ENCODE measurements around the gene FAM221B.

Gene FAM221B

GRCh38 chr9:35845824-35846771 lies 17.6 kb upstream of the FAM221B start:
- no peak for DNase-seq

- DNase-seq = no peak
Observed at GRCh38 chr9:35844628-35845270, 16.2 kb upstream of the FAM221B start.

GRCh38 chr9:35842795-35843194 lies 14.3 kb upstream of the FAM221B start:
- no peak for DNase-seq

GRCh38 chr9:35842020-35842745 lies 13.7 kb upstream of the FAM221B start:
- no peak for DNase-seq

- DNase-seq = no peak
Observed at GRCh38 chr9:35841645-35841900, 13.0 kb upstream of the FAM221B start.

GRCh38 chr9:35840881-35841644 lies 12.5 kb upstream of the FAM221B start:
- DNase-seq = no peak

GRCh38 chr9:35839926-35840325 lies 11.4 kb upstream of the FAM221B start:
- no peak for DNase-seq

- no peak for DNase-seq
Observed at GRCh38 chr9:35836595-35836994, 8.1 kb upstream of the FAM221B start.

GRCh38 chr9:35835766-35836165 lies 7.2 kb upstream of the FAM221B start:
- no peak for DNase-seq

GRCh38 chr9:35835216-35835632 lies 6.7 kb upstream of the FAM221B start:
- no peak for DNase-seq

- DNase-seq = no peak
Observed at GRCh38 chr9:35834260-35835215, 6.0 kb upstream of the FAM221B start.

- no peak for DNase-seq
Observed at GRCh38 chr9:35832814-35833213, 4.3 kb upstream of the FAM221B start.

GRCh38 chr9:35831040-35831439 lies 2.5 kb upstream of the FAM221B start:
- DNase-seq = no peak

- no peak for DNase-seq
Observed at GRCh38 chr9:35829764-35830096, 1.2 kb upstream of the FAM221B start.

GRCh38 chr9:35829084-35829763 lies 692 bp upstream of the FAM221B start, which contains the start of gene TMEM8B:
Gene TMEM8B (plus strand): TSS chr9:35829228. CDS start chr9:35829448, 220 bp downstream.
- DNase-seq = peak; percentile 95

- DNase-seq = no peak
Observed at GRCh38 chr9:35827486-35827885, 1.0 kb downstream of the FAM221B start.

GRCh38 chr9:35826071-35826701 lies 2.3 kb downstream of the FAM221B start:
- peak; percentile 40 for DNase-seq

- no peak for DNase-seq
Observed at GRCh38 chr9:35822926-35823325, 5.6 kb downstream of the FAM221B start.

GRCh38 chr9:35820076-35820475 lies 8.5 kb downstream of the FAM221B start:
- no peak for DNase-seq

- no peak for DNase-seq
Observed at GRCh38 chr9:35818341-35818740, 10.2 kb downstream of the FAM221B start.

GRCh38 chr9:35816708-35817107 lies 11.8 kb downstream of the FAM221B start:
- no peak for DNase-seq

All from COR-L47 (cell line).